K562 (cell line): ENCODE data around the gene SHISAL1. TPM values are rescaled to one million over a fixed set of nuclear protein-coding genes. Genes with fewer than 3 reads are reported as not detected.

Source experiments
- ATAC-seq: fragments of 200-7000 bp; cut with Tn5 transposase; 3 replicates; pipeline ENCODE4 v1.9.1; 2020; ENCODE audit warnings: moderate library complexity
- BruUV-seq: library from RNA; stranded (reverse); fragments of 400-500 nt; replicated peaks from 2 replicates; lab custom pipeline; 2021; lab: Mats Ljungman, UMichigan
- CTCF ChIA-PET: fragments of 300-600 bp; formaldehyde crosslinking; extraction: SDS; loops from one replicate; lab custom pipeline; 2021; ENCODE audit warnings: low intra/inter-chr PET ratio; lab: Yijun Ruan, JAX
- POLR2A ChIA-PET: fragments of 300-600, 350-650 bp; sonication (Branson Sonifier 250); formaldehyde crosslinking; extraction: SDS; loops from one replicate; lab custom pipeline; 2021; ENCODE audit warnings: antibody characterized with exemption, inconsistent platforms; lab: Yijun Ruan, JAX
- DNase-seq, 4 experiments: peaks; one replicate each; pipeline versions ENCODE4 v3.0.0 to v3.0.0-alpha.2; 2011 to 2018; ENCODE audit warnings: low spot score in 3 of 4, mixed read lengths in 3 of 4; ENCODE audit errors: extremely low read depth in 1 of 4
- FAIRE-seq: peaks from 2 replicates; lab custom pipeline; 2011; peaks lifted over from hg19 to GRCh38; lab: Jason Lieb, UNC
- H2AFZ ChIP-seq: 2 replicates; pipeline ENCODE4 v1.6.0; 2011; ENCODE audit warnings: low read depth, low read length, control low read depth, inconsistent platforms
- H3K27ac ChIP-seq: fragments of 200-600 bp; 3 replicates; pipeline ENCODE4 v1.8.0; 2011; ENCODE audit warnings: low read depth, mild to moderate bottlenecking, control low read depth, inconsistent platforms, low read length, moderate library complexity, mixed read lengths; ENCODE audit errors: extremely low read depth
- H3K27me3 ChIP-seq, 2 experiments: fragments of 300-600 bp in 1 of 2; 2 replicates in 1 of 2; 3 replicates in 1 of 2; pipeline versions ENCODE4 v1.6.0 to v1.8.0; 2011; ENCODE audit warnings: inconsistent platforms in 2 of 2, low read length in 2 of 2, mild to moderate bottlenecking in 1 of 2, mixed read lengths in 1 of 2, moderate library complexity in 1 of 2; ENCODE audit not compliant: control insufficient read depth in 2 of 2, insufficient read depth in 2 of 2
- H3K36me3 ChIP-seq: fragments of 300-600 bp; 3 replicates; pipeline ENCODE4 v1.8.0; 2011; ENCODE audit warnings: mild to moderate bottlenecking, low read length, inconsistent platforms; ENCODE audit not compliant: control insufficient read depth, insufficient read depth
- H3K4me1 ChIP-seq, 2 experiments: fragments of 200-600 bp in 1 of 2; replicated peaks in 1 of 2; 2 replicates in 1 of 2; 3 replicates in 1 of 2; pipeline versions ENCODE4 v1.5.1 to v1.8.0; 2011; ENCODE audit warnings: inconsistent platforms in 2 of 2, low read length in 2 of 2, mild to moderate bottlenecking in 1 of 2, mixed read lengths in 1 of 2, moderate library complexity in 1 of 2; ENCODE audit not compliant: control insufficient read depth in 2 of 2, insufficient read depth in 2 of 2
- H3K4me2 ChIP-seq: 2 replicates; pipeline ENCODE4 v1.6.1; 2011; ENCODE audit warnings: low read length, control low read depth, inconsistent platforms, mixed read lengths; ENCODE audit not compliant: insufficient read depth
- H3K4me3 ChIP-seq: fragments of 200-600 bp; sonication (generic), shearing (Covaris generic); 2 replicates; pipeline ENCODE4 v1.5.1; 2016; ENCODE audit warnings: control low read depth, inconsistent platforms
- H3K79me2 ChIP-seq: fragments of 200-600 bp; 3 replicates; pipeline ENCODE4 v1.8.0; 2011; ENCODE audit warnings: low read length, inconsistent platforms; ENCODE audit not compliant: control insufficient read depth, insufficient read depth
- H3K9ac ChIP-seq, 2 experiments: 2 replicates each; pipeline versions ENCODE4 v1.6.0 to v1.6.1; 2011; ENCODE audit warnings: low read depth in 2 of 2, low read length in 2 of 2, control low read depth in 1 of 2, inconsistent platforms in 1 of 2, mild to moderate bottlenecking in 1 of 2, mixed read lengths in 1 of 2; ENCODE audit not compliant: insufficient read depth in 1 of 2
- H3K9me1 ChIP-seq: one replicate; pipeline ENCODE4 v1.6.0; 2011; ENCODE audit warnings: inconsistent platforms, mild to moderate bottlenecking, low read length, moderate library complexity; ENCODE audit not compliant: control insufficient read depth, insufficient read depth
- H3K9me3 ChIP-seq: replicated peaks from 2 replicates; pipeline ENCODE4 v1.5.1; 2011; ENCODE audit warnings: low read depth, low read length, inconsistent platforms; ENCODE audit not compliant: control insufficient read depth, insufficient read depth
- H4K20me1 ChIP-seq: replicated peaks from 2 replicates; pipeline ENCODE4 v1.6.1; 2011; ENCODE audit warnings: low read length, inconsistent platforms, mixed read lengths; ENCODE audit not compliant: control insufficient read depth, insufficient read depth
- DEAF1 ChIP-seq: fragments of 450-650 bp; formaldehyde crosslinking; IDR thresholded peaks from 2 replicates; pipeline ENCODE4 v1.4.0; 2020; ENCODE audit warnings: mild to moderate bottlenecking, moderate library complexity
- HDAC8 ChIP-seq: fragments of 450-650 bp; IDR thresholded peaks from 2 replicates; pipeline ENCODE4 v1.6.1; 2016; ENCODE audit warnings: mild to moderate bottlenecking, missing genetic modification characterization, moderate library complexity, missing compliant biosample characterization
- HDGF ChIP-seq: fragments of 450-650 bp; IDR thresholded peaks from 2 replicates; pipeline ENCODE4 v1.6.1; 2016
- L3MBTL2 ChIP-seq: fragments of 450-650 bp; IDR thresholded peaks from 2 replicates; pipeline ENCODE4 v1.6.1; 2016; ENCODE audit warnings: mild to moderate bottlenecking, moderate library complexity
- PHF8 ChIP-seq: fragments of 200-600 bp; sonication (generic); IDR thresholded peaks from 2 replicates; pipeline ENCODE4 v1.6.1; 2012; ENCODE audit warnings: mixed run types, mild to moderate bottlenecking, inconsistent platforms, low read length, moderate library complexity, borderline replicate concordance
- POU5F1 ChIP-seq: fragments of 150-350 bp; IDR thresholded peaks from 2 replicates; pipeline ENCODE4 v1.6.1; 2014; ENCODE audit warnings: borderline replicate concordance, low read length, low read depth, mild to moderate bottlenecking; ENCODE audit not compliant: partially characterized antibody
- RBM15 ChIP-seq: fragments of 200-400 bp; formaldehyde crosslinking; IDR thresholded peaks from 2 replicates; pipeline ENCODE4 v1.6.1; 2018; ENCODE audit warnings: mild to moderate bottlenecking, low read length, moderate library complexity; ENCODE audit not compliant: insufficient read depth
- RBM39 ChIP-seq: fragments of 200-400 bp; formaldehyde crosslinking; optimal IDR thresholded peaks from 2 replicates; pipeline ENCODE3; 2018; ENCODE audit warnings: low read depth, low read length
- RHOXF2B ChIP-seq: fragments of 250-450 bp; sonication (Bioruptor Pico); conservative IDR thresholded peaks from 2 replicates; pipeline ENCODE4 v1.5.1; 2021
- TEAD2 ChIP-seq: fragments of 450-650 bp; IDR thresholded peaks from 2 replicates; pipeline ENCODE4 v1.6.1; 2016; ENCODE audit warnings: missing genetic modification characterization, control low read depth, missing compliant biosample characterization
- U2AF1 ChIP-seq: fragments of 200-400 bp; formaldehyde crosslinking; optimal IDR thresholded peaks from 2 replicates; pipeline ENCODE3; 2017; ENCODE audit warnings: mild to moderate bottlenecking, low read depth, low read length, moderate library complexity
- ZNF224 ChIP-seq: sonication (generic); formaldehyde crosslinking; IDR thresholded peaks from 2 replicates; pipeline ENCODE4 v1.8.0; 2022; ENCODE audit warnings: mild to moderate bottlenecking, missing genetic modification reagents
- ZNF253 ChIP-seq: fragments of 250-450 bp; sonication (Bioruptor Pico); conservative IDR thresholded peaks from 2 replicates; pipeline ENCODE4 v1.6.1; 2021; ENCODE audit warnings: mild to moderate bottlenecking
- ZNF584 ChIP-seq: fragments of 200-800 bp; sonication (Bioruptor generic); IDR thresholded peaks from 2 replicates; pipeline ENCODE4 v1.6.1; 2016; ENCODE audit warnings: low read depth, mild to moderate bottlenecking, missing genetic modification characterization, missing compliant biosample characterization
- ZNF589 ChIP-seq: fragments of 200-800 bp; sonication (Bioruptor generic); IDR thresholded peaks from 2 replicates; pipeline ENCODE4 v1.6.1; 2016; ENCODE audit warnings: low read depth, missing genetic modification characterization, missing compliant biosample characterization
- WGBS: fragments of 100-300 bp; shearing (Covaris generic); methylation state at CpG from one replicate; pipeline ENCODE4 v1.1.6; 2016; ENCODE audit warnings: low coverage, mixed read lengths; ENCODE audit not compliant: insufficient coverage; ENCODE audit errors: missing lambda C conversion rate; 5-methylcytosine and 5-hydroxymethylcytosine counted together
- in situ Hi-C: fragments of 300-500 bp; cut with MboI; formaldehyde crosslinking; loops from 4 replicates; pipeline ENCODE4 v1.15.0; 2018; ENCODE audit warnings: inconsistent platforms, mixed read lengths
- intact Hi-C: fragments of 100-400 bp; cut with micrococcal nuclease; formaldehyde crosslinking; loops from 2 replicates; pipeline ENCODE4 v1.14.2; 2022
- polyA plus RNA-seq, 8 experiments: library from polyadenylated mRNA; depleted of rRNA in 4 of 8; stranded (reverse) in 5 of 8; unstranded in 3 of 8; fragments of >200 nt; fragmentation: Nextera tagmentation in 2 of 8; fragmentation: Illumina TruSeq in 1 of 8; extraction: Ambion mirVana in 2 of 8; extraction: Trizol in 1 of 8; gene quantifications; 2 replicates each; pipeline versions ENCODE4 v1.2.1 to v1.2.3, GENCODE V29; 2011 to 2014; ENCODE audit warnings: inconsistent platforms in 1 of 8, missing spikeins in 1 of 8
- total RNA-seq, 7 experiments: library from RNA; depleted of rRNA in 6 of 7; stranded (reverse); fragments of >200 nt in 6 of 7; fragmentation: Illumina TruSeq in 2 of 7; extraction: Trizol in 2 of 7; gene quantifications; 2 replicates each; pipeline versions ENCODE4 v1.2.1 to v1.2.3, GENCODE V29; 2011 to 2021; ENCODE audit warnings: low replicate concordance in 1 of 7
- TF ChIP-seq, protein P1 (sequence below): fragments of 250-450 bp; sonication (Bioruptor Pico); IDR thresholded peaks from 2 replicates; pipeline ENCODE4 v1.5.0; 2022; ENCODE audit warnings: mild to moderate bottlenecking
- TF ChIP-seq, protein P2 (sequence below): sonication (generic); formaldehyde crosslinking; IDR thresholded peaks from 2 replicates; pipeline ENCODE4 v1.8.1; 2023; ENCODE audit warnings: mild to moderate bottlenecking, missing genetic modification reagents
- TF ChIP-seq, protein P3 (sequence below): fragments of 250-450 bp; sonication (Bioruptor Pico); IDR thresholded peaks from 2 replicates; pipeline ENCODE4 v1.5.0; 2021

SHISAL1 gene
- total and polyA plus RNA-seq, 9 of the 15 experiments (the other 6 are each of a cell fraction or from before 2014, with no cell fraction given) = not detected

DNA sequence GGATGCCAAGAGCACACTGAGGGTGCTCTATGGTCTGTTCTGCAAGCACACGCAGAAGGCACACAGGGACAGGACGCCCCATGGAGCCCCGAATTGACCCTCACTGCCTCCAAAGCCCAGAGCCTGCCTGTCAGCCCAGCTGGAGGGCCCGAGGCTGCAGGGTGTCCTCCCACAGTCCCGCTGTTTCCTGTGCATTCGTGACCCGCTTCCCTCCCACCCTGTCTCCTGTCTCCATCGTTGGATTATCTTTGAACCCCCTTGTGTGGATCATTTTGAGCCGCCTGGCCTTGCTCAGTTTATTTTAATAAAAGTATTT is 106.5 kb downstream of the SHISAL1 start:
- no peak overlapping the region for H3K27ac ChIP-seq
- no TSS peak for BruUV-seq
- H3K4me3 ChIP-seq = no peak overlapping the region
- POLR2A ChIA-PET = no interaction called here
- H2AFZ ChIP-seq = no peak overlapping the region
- ATAC-seq (no peak), DNase-seq (no peak), FAIRE-seq (no peak)
- WGBS = 0% methylated on average over 8 of the region's 9 CpGs
- H3K36me3 ChIP-seq = no peaks in the 10 kb centered on the region
- H3K9me1 ChIP-seq = no peaks in the 10 kb centered on the region
- H3K9me3 ChIP-seq = no peaks in the 10 kb centered on the region
- H4K20me1 ChIP-seq = no peaks in the 10 kb centered on the region
- CTCF ChIA-PET = no interaction called here
- peaks cover 3 to 29% of the 10 kb centered on the region in 2 experiments; a peak in 3 of 5 replicates for H3K27me3 ChIP-seq
- H3K79me2 ChIP-seq = no peaks in the 10 kb centered on the region
- intact Hi-C loops = no loop called here
- no peak overlapping the region for H3K4me2 ChIP-seq
- no peaks in the 10 kb centered on the region; a peak in 1 of 5 replicates for H3K4me1 ChIP-seq
- in situ Hi-C loops = no loop called here
- no peak overlapping the region for H3K9ac ChIP-seq
- TF ChIP-seq, protein P1, sequence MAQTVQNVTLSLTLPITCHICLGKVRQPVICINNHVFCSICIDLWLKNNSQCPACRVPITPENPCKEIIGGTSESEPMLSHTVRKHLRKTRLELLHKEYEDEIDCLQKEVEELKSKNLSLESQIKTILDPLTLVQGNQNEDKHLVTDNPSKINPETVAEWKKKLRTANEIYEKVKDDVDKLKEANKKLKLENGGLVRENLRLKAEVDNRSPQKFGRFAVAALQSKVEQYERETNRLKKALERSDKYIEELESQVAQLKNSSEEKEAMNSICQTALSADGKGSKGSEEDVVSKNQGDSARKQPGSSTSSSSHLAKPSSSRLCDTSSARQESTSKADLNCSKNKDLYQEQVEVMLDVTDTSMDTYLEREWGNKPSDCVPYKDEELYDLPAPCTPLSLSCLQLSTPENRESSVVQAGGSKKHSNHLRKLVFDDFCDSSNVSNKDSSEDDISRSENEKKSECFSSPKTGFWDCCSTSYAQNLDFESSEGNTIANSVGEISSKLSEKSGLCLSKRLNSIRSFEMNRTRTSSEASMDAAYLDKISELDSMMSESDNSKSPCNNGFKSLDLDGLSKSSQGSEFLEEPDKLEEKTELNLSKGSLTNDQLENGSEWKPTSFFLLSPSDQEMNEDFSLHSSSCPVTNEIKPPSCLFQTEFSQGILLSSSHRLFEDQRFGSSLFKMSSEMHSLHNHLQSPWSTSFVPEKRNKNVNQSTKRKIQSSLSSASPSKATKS (CRISPR knock-in tag) = no peak
- TF ChIP-seq, protein P2, sequence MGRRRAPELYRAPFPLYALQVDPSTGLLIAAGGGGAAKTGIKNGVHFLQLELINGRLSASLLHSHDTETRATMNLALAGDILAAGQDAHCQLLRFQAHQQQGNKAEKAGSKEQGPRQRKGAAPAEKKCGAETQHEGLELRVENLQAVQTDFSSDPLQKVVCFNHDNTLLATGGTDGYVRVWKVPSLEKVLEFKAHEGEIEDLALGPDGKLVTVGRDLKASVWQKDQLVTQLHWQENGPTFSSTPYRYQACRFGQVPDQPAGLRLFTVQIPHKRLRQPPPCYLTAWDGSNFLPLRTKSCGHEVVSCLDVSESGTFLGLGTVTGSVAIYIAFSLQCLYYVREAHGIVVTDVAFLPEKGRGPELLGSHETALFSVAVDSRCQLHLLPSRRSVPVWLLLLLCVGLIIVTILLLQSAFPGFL (CRISPR knock-in tag) = no peak
- TF ChIP-seq PHF8 (no peak), ZNF584 (no peak), DEAF1 (CRISPR knock-in tag) (no peak), HDAC8 (tag) (no peak), HDGF (no peak), ZNF253 (CRISPR knock-in tag) (no peak), RHOXF2B (no peak), ZNF224 (CRISPR knock-in tag) (no peak), L3MBTL2 (no peak), ZNF589 (CRISPR knock-in tag) (no peak), POU5F1 (no peak), RBM15 (no peak), RBM39 (no peak), U2AF1 (no peak), TEAD2 (tag) (no peak)
- TF ChIP-seq, protein P3, sequence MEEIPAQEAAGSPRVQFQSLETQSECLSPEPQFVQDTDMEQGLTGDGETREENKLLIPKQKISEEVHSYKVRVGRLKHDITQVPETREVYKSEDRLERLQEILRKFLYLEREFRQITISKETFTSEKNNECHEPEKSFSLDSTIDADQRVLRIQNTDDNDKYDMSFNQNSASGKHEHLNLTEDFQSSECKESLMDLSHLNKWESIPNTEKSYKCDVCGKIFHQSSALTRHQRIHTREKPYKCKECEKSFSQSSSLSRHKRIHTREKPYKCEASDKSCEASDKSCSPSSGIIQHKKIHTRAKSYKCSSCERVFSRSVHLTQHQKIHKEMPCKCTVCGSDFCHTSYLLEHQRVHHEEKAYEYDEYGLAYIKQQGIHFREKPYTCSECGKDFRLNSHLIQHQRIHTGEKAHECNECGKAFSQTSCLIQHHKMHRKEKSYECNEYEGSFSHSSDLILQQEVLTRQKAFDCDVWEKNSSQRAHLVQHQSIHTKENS (CRISPR knock-in tag) = no peak
